Mucosa of descending colon (tissue), 3 donors: ENCODE data around the gene CDHR1. TPM values are rescaled to one million over a fixed set of nuclear protein-coding genes. Genes with fewer than 3 reads are reported as not detected.

Experiments used
- ATAC-seq: fragments of 200-7000 bp; cut with Tn5 transposase; one replicate; pipeline ENCODE4 v1.9.1; 2020; ENCODE audit warnings: mild to moderate bottlenecking, moderate library complexity
- DNase-seq, 3 donors: peaks; one replicate each; pipeline ENCODE4 v3.0.0-alpha.2; 2020
- H3K36me3 ChIP-seq: fragments of 200-600 bp; one replicate; pipeline ENCODE4 v1.8.0; 2021; ENCODE audit warnings: low read depth, mild to moderate bottlenecking
- H3K4me1 ChIP-seq: fragments of 200-600 bp; one replicate; pipeline ENCODE4 v1.8.0; 2021; ENCODE audit warnings: low read depth, mild to moderate bottlenecking
- H3K4me3 ChIP-seq: fragments of 200-600 bp; one replicate; pipeline ENCODE4 v1.8.0; 2021; ENCODE audit warnings: mild to moderate bottlenecking
- H3K9me3 ChIP-seq: fragments of 200-600 bp; one replicate; pipeline ENCODE4 v1.8.0; 2021; ENCODE audit warnings: mild to moderate bottlenecking
- CTCF ChIP-seq: fragments of 200-600 bp; IDR thresholded peaks from one replicate; pipeline ENCODE4 v1.8.0; 2022; ENCODE audit warnings: antibody characterized with exemption, mild to moderate bottlenecking
- intact Hi-C, 2 donors: fragments of 100-400 bp; cut with DNase I in 1 of 2; cut with micrococcal nuclease in 1 of 2; formaldehyde crosslinking; loops; one replicate each; pipeline versions ENCODE4 v1.11.0 to v1.11.1; 2022; cut with DNase I, micrococcal nuclease
- total RNA-seq, 3 donors: library from RNA; stranded (reverse); fragmentation: NEBNext Ultra II Directional in 2 of 3; extraction: Animal tissue kit (Norgen Biotek cat#: 25700) in 2 of 3; gene quantifications; one replicate each; pipeline versions ENCODE4 v1.2.1 to v1.2.4, GENCODE V29; 2021 to 2023
- donor health status: DM: no; HTN: no; CAD: no; lungs with moderate emphysema.
- donor health status: DM: no; HTN: no; CAD: no.
- donor health status: DM: no; HTN: yes; CAD: no.

Gene CDHR1
- total RNA-seq, 3 donors from 2014 or later, result 39.6 to 169 (median 114) TPM

GRCh38 chr10:84193846-84194423, 402 bp upstream of the CDHR1 start:
- no peak for DNase-seq
- no peak for ATAC-seq
- no peak overlapping the region for H3K4me3 ChIP-seq
- intact Hi-C loops, result no loop called here
- no peaks in the 10 kb centered on the region for H3K9me3 ChIP-seq
- no peaks in the 10 kb centered on the region for H3K36me3 ChIP-seq
- no peak for TF ChIP-seq CTCF
- H3K4me1 ChIP-seq, result peaks cover 35% of the 10 kb centered on the region

- Histone ChIP-seq H3K4me1 (peaks cover 37% of the 10 kb centered on the region), H3K36me3 (no peaks in the 10 kb centered on the region), H3K4me3 (peak overlapping the region; percentile 32), H3K9me3 (no peaks in the 10 kb centered on the region)
- ATAC-seq (peak; percentile 4), DNase-seq (peak in 1 of 3 donors; percentile 68)
- intact Hi-C loops, result no loop called here
- TF ChIP-seq CTCF, result no peak
Measured at GRCh38 chr10:84195044-84195830, 900 bp downstream of the CDHR1 start.

GRCh38 chr10:84196083-84196482, 1.7 kb downstream of the CDHR1 start:
- intact Hi-C loops, result no loop called here
- Histone ChIP-seq H3K4me1 (peaks cover 42% of the 10 kb centered on the region), H3K36me3 (no peaks in the 10 kb centered on the region), H3K9me3 (no peaks in the 10 kb centered on the region), H3K4me3 (no peak overlapping the region)
- DNase-seq (peak in 2 of 3 donors; percentile 70 to 85), ATAC-seq (peak; percentile 62)
- TF ChIP-seq CTCF, result no peak

- intact Hi-C loops, result no loop called here
- Histone ChIP-seq H3K4me3 (no peak overlapping the region), H3K9me3 (no peaks in the 10 kb centered on the region), H3K4me1 (peaks cover 51% of the 10 kb centered on the region), H3K36me3 (no peaks in the 10 kb centered on the region)
- DNase-seq, result no peak
- TF ChIP-seq CTCF, result no peak
- ATAC-seq, result no peak
Measured at GRCh38 chr10:84196941-84197340, 2.6 kb downstream of the CDHR1 start.

- H3K9me3 ChIP-seq, result no peaks in the 10 kb centered on the region
- intact Hi-C loops, result no loop called here
- DNase-seq (no peak), ATAC-seq (no peak)
- no peak for TF ChIP-seq CTCF
- H3K4me3 ChIP-seq, result no peak overlapping the region
- H3K36me3 ChIP-seq, result no peaks in the 10 kb centered on the region
- H3K4me1 ChIP-seq, result peaks cover 52% of the 10 kb centered on the region
Measured at GRCh38 chr10:84197643-84198042, 3.3 kb downstream of the CDHR1 start.
